ENCODE data around the gene SGTA. TPM values are rescaled to one million over a fixed set of nuclear protein-coding genes. Genes with fewer than 3 reads are reported as not detected.

Gene SGTA
- total RNA-seq, 6 experiments from 2014 or later = 60.7 to 68.1 (median 62.8) TPM

DNA sequence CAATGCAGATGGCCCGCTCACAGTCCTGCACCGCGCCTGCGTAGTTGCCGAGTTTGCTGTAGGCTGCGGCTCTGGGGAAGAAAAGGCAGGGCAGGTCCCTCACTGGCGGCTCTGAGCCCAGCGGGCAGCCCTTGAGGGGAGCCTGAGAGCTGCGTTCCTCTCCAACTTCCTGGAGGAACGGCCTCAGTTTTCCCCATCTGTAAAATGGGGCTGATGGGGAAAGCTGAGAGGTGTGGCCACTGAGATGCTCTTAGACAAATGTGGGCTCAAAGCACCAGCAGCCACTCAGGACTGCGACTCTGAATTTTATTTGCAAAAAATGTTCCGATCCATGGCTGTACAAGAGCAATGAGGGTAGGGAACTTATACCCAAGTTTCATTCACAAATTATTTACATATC lies 19.4 kb downstream of the SGTA start:
- Mint-ChIP-seq H3K4me3 (no peak overlapping the region), H3K36me3 (ENCODE audit: low read depth) (0 out of 2 replicates have a peak, but pooled peaks cover 8% of the 10 kb centered on the region), H3K27me3 (ENCODE audit: insufficient read depth) (no peaks in the 10 kb centered on the region; the same call in 1 of the 2 replicates), H3K9me3 (no peaks in the 10 kb centered on the region), H3K27ac (no peak overlapping the region), H3K4me1 (ENCODE audit: low read depth) (no peaks in the 10 kb centered on the region)
- TF ChIP-seq CTCF (IDR thresholded peaks at IDR 0.05) = no peak
- no peak for DNase-seq

DNA sequence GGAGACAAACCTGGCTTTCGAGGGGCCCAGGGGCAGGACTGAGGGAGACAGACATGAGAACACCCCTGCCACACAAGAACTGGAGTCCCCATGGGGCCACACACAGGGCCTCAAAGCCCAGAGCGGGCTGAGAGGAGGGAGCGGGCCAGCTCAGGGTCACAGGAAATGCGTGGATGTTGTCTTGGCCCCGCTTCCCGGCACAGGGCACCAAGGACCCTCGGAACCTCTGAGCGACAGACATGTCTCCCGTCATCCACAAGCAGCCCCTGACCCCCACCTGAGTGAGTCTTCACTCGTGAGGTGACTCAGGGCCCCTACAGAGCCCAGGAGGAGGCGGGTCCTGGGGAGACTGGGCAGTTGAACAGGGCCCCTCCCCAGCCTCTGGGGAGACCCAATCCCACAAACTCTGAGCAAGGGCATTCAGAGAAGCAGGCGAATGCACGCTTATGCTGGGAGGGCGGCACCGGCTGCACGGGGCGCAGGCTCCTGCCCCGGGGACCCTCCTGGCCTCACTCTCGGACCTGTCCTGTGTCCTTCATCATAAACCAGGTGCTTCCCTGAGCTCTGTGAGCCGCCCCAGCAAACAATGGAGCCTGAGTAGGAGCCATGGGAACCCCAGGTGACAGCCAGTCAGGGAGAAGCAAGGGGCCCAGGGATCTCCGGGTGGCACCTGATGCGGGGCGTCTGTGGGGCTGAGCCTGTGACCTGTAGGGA lies 20.1 kb downstream of the SGTA start:
- Mint-ChIP-seq H3K27ac (no peak overlapping the region), H3K9me3 (no peaks in the 10 kb centered on the region)

GRCh38 chr19:2761876-2762782 lies 20.9 kb downstream of the SGTA start:
- Mint-ChIP-seq H3K27me3 (ENCODE audit: insufficient read depth) (no peaks in the 10 kb centered on the region), H3K4me3 (no peak overlapping the region), H3K4me1 (ENCODE audit: low read depth) (no peaks in the 10 kb centered on the region), H3K27ac (no peak overlapping the region), H3K36me3 (ENCODE audit: low read depth) (0 out of 2 replicates have a peak, but pooled peaks cover 10% of the 10 kb centered on the region), H3K9me3 (no peaks in the 10 kb centered on the region)
- no peak for TF ChIP-seq CTCF (IDR thresholded peaks at IDR 0.05)
- DNase-seq = no peak

More for the DNA sequence above, 20.1 kb downstream of the SGTA start:
- no peaks in the 10 kb centered on the region for H3K4me1 Mint-ChIP-seq (ENCODE audit: low read depth)
- no peak for TF ChIP-seq CTCF (IDR thresholded peaks at IDR 0.05)
- no peak for DNase-seq
- H3K27me3 Mint-ChIP-seq (ENCODE audit: insufficient read depth) = no peaks in the 10 kb centered on the region
- 0 out of 2 replicates have a peak, but pooled peaks cover 10% of the 10 kb centered on the region for H3K36me3 Mint-ChIP-seq (ENCODE audit: low read depth)
- H3K4me3 Mint-ChIP-seq = no peak overlapping the region

DNA sequence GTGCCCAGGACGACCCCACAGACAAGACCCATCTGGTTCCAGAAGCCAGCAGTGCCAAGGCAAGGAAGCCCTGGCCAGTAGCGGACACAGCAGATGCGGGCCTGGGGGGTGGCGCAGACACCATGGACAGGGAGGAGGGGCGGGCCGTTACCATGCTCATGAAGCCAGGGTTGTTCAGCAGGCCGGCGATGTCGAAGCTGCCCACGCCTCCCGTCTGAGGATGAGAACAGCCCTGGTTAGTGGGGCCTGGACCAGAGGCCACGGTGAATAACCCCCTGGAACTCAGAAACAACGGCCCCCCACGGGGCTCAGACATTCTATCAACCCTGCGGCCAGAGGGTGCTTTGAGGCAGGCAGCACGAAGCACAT lies 21.8 kb downstream of the SGTA start:
- Mint-ChIP-seq H3K36me3 (ENCODE audit: low read depth) (0 out of 2 replicates have a peak, but pooled peaks cover 10% of the 10 kb centered on the region), H3K4me1 (ENCODE audit: low read depth) (no peaks in the 10 kb centered on the region), H3K27me3 (ENCODE audit: insufficient read depth) (no peaks in the 10 kb centered on the region), H3K9me3 (no peaks in the 10 kb centered on the region), H3K4me3 (no peak overlapping the region), H3K27ac (no peak overlapping the region)
- TF ChIP-seq CTCF (IDR thresholded peaks at IDR 0.05) = no peak
- DNase-seq = no peak

DNA sequence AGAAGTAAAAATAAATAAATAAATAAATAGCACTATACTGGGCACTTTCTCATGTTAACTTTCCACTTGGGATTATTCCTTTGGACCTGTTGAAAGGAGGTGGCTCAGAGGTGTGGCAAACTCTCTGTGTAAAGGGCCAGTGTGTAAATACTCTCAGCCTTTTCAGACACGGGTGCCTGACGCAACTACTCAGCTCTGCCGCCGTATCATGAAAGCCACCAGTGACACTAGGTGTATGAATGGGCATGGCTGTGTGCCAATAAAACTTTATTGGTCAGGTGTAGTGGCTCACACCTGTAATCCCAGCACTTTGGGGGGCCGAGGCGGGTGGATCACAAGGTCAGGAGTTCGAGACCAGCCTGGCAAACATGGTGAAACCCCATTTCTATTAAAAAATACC lies 23.1 kb downstream of the SGTA start:
- H3K4me3 Mint-ChIP-seq = no peak overlapping the region
- H3K36me3 Mint-ChIP-seq (ENCODE audit: low read depth) = 0 out of 2 replicates have a peak, but pooled peaks cover 14% of the 10 kb centered on the region
- no peaks in the 10 kb centered on the region for H3K4me1 Mint-ChIP-seq (ENCODE audit: low read depth)
- no peak overlapping the region for H3K27ac Mint-ChIP-seq
- no peak for TF ChIP-seq CTCF (IDR thresholded peaks at IDR 0.05)
- no peaks in the 10 kb centered on the region for H3K9me3 Mint-ChIP-seq
- no peak for DNase-seq
- H3K27me3 Mint-ChIP-seq (ENCODE audit: insufficient read depth) = no peaks in the 10 kb centered on the region
